ENCODE measurements around the gene FGFR4.
"Not testable (repeated sequence)": the region's sequence is repeated elsewhere in the genome, so short reads cannot be mapped to it uniquely, and the experiment has no call there.

FGFR4 gene

DNA sequence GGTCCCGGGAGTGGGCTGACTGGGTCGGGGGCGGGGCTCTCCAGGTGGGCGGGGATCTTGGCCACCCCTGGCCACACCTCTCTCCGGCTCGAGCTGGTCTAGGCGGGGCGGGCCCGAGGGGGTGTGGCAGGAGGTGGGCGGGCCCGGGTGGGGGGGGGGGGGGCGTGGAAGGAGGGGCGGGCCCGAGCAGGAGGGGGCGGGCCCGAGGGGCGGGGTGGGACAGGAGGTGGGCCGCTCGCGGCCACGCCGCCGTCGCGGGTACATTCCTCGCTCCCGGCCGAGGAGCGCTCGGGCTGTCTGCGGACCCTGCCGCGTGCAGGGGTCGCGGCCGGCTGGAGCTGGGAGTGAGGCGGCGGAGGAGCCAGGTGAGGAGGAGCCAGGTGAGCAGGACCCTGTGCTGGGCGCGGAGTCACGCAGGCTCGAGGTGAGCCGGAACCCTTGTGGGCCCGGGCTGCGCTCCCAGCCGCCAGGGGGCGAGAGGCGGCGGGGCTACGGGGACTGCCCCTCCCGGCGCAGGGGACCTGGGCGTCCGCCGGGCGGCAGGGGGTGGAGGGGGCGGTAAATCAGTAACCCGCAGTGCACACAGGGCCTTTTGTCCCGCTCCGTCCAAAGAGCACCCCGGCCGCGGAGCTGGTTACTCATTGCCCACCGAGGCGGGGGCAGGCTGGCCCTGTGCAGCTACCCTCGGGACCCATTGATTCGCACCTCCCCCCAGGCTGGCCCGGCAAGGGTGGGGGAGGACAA lies at the start of gene FGFR4:
TSS of gene FGFR4 (plus strand) at position 262 of the 744 bp plus-strand sequence. CDS start 2,688 bp downstream, outside the sequence.
- peak; percentile 88 for DNase-seq

DNA sequence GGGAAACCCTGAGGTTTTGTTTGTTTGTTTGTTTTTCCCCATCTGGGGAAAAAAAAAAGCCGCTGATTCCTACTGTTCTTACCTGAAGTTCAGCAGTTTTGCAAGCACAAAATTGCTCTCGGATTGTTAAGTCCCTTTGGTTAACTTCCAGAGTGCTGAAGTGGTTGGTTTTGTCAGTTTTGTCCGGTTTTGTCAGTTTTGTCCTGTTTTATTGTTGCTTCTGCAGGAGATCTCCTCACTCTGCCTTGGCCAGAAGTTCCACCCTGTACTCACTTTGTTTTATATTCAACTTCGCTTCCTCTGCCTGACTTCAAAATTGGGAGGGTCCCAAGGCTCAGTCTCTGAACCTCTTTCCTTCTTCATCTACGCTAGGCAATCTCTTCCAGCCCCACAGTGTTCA lies 49.8 kb upstream of the FGFR4 start:
- DNase-seq, result no peak

DNA sequence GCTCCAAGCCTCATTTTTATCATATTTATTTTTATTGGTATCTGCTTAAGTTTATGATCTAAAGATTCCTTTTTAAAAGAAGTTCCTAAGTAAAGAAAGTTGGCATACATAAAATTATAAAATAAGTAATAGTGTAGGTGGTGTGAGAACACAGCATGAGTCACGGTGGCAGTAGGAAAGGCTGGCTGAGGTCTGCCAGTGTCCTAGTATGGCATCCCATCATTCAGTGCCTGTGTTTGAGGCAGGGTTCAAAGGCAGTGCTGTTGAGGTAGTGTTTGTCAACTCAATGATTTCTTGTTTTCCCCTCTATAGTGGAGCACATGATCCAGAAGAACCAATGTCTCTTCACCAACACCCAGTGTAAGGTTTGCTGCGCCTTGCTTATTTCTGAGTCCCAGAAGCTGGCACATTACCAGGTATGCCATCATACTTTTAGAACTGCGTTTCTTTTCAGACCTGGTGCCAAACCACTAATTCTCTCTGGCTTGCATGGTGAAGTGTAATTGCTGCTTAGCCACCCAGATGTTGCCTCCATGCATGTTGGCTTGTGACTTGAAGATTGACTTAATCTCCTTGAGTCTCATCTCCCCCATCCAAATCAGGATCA lies 45.8 kb upstream of the FGFR4 start:
- no peak for DNase-seq

DNA sequence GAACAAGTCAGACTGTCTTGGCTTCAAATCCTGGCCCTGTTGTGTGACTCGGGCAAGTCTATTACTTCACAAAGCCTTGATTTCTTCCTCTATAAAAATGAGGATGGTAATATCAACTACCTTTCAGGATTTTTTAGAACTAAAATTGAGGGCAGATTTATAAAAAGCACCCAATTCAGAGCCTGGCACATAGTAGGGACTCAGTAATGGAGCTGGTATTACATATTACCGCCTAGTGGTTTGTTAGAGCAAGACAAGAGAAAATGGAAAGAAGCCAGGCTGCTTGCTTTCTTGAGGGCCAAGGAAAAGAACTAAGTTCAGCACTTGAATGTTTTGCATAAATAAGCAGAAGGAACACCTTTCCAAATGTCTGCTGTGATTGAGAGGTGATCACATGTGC lies 44.8 kb upstream of the FGFR4 start:
- no peak for DNase-seq

DNA sequence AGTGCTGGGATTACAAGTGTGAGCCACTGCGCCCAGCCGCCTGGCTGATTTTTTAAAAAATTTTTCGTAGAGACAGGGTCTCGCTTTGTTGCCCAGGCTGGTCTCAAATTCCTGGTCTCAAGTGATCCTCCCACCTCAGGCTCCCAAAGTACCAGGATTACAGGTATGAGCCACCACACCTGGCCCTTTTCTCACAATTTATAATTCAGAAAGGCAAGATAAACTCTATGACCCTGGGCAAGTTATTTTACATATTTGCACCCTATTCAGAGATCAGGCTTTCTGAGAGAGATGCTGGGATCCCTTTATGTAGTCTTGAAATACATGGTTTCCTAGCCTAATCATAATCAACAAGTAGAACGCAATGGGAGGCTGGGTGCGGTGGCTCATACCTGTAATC lies 43.6 kb upstream of the FGFR4 start:
- no peak for DNase-seq

DNA sequence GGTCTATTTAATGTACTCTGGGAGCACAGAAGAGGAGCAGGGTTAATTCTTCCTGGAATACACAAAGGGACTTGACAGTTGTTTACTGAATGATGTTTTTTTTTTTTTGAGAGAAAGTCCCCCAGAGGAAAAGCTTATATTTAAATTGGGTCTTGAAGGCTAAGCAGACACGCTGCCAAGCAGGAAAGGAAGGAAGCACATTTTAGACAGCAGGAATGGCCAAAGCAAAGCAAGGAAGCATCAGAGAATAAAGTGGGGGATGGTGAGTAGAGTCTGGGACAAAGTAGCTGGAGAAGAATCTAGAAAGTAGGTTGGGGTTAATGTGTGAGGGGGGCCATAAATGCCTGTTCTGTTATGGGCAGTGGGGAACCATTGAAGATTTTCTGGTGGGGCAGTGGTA lies 42.8 kb upstream of the FGFR4 start:
- no peak for DNase-seq

DNA sequence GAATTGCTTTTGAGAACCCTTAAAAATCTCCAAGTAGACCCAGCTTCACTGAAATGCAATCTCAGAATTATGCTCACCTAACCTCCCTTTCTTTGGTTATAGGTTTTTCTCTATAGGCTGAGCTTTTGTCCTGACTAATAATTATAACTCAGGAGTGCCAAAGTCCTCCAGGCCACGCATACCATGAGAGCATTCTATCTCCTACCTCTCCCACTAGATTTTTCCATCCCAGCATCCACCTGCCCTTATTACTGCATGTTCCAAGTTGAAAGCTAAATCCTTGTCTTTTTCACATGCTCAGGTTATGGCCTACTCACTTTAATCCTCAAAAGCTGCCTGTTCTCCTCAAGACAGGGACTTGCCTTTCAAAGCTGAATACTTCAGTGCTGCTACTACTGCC lies 42.1 kb upstream of the FGFR4 start:
- no peak for DNase-seq

DNA sequence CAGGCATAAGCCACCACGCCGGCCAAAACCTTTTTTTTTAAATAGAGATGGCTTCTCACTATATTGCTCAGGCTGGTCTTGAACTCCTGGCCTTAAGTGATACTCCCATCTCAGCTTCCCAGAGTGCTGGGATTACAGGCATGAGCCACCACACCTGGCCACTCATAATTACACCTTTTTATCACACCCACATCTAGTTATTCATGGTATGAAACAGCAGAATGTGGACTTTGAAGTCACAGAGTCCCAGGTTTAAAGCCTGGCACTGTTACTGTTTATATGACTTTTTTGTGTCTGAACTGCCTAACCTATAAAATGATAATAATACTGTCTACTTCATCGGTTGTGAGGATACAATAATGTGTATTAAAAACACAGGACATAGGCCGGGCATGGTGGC lies 41.1 kb upstream of the FGFR4 start:
- no peak for DNase-seq

DNA sequence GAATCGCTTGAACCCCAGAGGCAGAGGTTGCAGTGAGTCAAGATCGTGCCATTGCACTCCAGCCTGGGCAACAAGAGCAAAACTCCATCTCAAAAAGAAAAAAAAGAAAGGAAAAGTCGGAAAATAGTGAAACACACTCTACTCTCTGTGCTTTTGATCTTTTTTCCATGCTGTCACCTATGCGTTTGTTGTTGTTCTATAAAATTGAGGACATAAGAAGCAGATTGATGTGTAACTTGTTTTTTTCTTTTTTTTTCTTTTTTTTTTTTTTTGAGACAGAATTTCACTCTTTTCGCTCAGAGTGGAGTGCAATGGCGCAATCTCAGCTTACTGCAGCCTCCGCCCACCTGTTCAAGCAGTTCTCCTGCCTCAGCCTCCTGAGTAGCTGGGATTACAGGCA lies 38.2 kb upstream of the FGFR4 start:
- DNase-seq, result not testable (repeated sequence)

DNA sequence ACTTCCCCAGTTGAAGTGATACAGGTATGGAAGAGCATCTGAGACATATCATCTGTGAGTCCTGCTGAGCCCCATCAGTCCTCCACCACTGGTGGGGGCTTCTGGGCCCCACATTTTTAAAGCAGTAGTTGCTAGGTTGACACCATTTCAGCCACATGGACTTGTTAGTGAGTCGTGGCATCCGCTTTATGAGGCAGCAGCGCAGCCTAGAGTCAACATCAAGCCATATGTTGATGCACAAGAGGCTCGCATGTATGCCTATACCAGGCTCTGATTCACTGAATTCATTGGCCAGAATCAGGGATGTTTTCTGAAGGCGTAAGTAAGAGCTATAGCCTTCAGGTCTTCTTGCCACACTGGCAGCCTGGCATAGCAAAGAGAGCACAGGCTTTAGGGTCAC lies 37.4 kb upstream of the FGFR4 start:
- DNase-seq, result no peak

DNA sequence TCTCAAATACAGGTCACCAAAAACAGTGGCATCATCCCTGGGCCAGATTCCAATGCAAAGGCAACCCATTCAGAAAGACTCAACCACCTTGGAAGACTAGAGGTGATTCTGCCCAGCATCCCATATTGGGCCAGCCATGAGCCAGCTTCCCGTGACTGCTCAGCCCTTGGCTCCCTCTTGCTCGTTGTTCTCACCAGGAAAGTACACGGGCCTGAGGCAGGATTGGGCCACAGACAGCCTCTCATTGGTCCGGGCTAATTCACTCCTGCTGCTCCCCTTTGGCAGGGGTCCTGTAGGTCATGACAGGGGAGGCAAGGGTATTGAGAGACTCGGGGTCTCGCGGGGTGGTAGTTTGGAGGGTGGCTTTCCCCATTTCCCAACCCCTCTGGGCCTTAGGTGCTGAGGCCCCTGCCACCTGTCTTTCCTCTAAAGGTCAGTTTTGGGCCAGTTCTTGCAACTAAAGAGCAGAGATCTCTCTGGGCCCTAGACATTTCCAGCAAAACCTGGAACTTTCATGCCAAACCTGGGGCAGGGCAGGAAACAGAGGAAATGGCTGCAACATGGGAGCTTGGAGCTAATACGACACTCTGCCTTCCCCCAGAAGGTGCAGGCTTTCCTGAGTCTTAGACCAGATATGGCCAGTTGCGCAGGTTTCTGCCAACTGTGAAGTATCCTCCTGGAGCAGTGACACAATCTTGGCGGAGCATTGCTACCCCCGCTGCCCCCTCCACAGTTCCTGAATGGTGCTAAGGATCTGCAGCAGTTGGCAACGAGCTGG lies 22.0 kb upstream of the FGFR4 start:
- DNase-seq, result no peak

DNA sequence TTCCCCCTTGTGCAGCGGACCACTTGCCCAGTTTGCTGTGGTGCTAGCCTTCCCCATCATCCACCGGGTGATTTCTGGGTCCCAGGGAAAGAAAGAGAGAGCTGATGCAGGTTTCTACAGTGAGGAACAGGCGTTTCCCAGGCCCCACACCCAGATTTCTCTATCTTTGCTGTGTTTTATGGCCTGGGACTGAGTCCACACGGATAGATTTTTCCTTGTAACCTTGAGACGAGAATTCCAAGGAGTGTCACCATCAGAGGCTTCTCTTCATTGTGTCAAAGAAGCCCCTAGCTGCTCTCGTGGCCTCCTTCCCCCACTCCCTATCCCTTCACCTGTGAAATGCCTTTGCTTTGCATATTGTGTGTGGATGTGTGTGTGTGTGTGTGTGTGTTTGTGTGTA lies 21.2 kb upstream of the FGFR4 start:
- no peak for DNase-seq

DNA sequence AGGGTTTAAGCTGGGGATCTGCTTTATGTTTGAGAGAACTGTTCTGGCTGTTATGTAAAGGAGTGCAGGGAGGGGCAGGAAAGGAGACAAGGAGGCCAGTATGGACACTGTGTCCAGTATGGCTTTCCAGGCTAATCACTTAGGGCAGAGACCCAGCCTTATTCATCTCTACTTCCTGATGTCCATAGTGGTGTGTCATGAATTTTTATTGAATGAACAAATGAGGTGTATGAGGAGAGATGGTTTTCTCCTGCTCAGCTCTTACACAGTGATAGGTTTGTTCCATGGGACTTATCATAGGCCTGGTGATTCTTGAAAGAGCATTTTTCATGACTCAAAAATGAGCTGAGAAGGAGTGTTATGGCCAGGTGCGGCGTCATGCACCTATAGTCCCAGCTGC lies 20.5 kb upstream of the FGFR4 start:
- no peak for DNase-seq

DNA sequence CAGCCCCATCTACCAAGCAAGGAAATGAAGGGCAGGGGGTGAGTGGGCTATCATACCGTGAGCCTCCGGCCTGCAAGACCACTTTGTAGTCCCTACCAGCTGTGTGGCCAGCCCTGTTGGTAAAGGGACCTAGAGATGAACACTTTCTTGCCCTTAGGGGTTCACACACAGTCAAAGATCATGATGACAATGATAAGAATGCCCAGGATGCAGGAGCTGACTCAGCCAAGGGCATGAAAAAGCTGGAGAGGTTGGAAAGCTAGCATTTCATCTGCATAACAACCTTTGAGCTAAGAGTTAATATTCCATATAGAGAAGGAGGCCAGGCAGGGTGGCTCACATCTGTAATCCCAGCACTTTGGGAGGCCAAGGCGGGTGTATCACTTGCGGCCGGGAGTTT lies 19.2 kb upstream of the FGFR4 start:
- DNase-seq, result no peak

DNA sequence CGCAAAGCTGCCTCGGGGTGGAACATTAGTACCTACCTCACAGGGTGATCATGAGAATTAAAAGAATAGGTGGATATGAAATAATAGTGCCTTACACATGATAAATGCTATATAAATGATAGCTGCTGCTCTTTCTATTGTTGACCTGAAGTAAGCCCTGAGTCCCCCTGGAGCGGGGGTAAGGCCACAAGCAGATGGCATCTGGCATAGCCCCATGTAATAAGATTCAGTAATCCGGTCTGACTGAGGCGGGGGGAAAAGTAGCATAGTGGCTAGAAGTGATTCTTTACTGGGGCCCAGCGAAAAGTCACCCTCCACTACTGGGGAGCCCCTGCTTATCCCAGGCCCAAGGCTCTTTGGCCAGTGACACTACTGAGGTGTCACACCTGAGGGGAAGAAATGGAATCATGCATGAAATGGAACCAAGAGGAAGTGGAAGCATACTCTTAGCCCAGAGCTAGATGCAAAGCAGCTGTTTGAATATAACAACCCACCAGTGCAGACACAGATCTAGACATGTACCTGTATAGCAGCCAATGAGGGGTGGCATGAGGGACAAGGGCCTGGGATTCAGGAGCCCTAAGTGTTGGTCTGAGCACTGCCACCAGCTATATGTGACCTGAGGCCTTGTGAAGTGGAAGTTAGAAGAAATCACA lies 16.1 kb upstream of the FGFR4 start:
- no peak for DNase-seq

DNA sequence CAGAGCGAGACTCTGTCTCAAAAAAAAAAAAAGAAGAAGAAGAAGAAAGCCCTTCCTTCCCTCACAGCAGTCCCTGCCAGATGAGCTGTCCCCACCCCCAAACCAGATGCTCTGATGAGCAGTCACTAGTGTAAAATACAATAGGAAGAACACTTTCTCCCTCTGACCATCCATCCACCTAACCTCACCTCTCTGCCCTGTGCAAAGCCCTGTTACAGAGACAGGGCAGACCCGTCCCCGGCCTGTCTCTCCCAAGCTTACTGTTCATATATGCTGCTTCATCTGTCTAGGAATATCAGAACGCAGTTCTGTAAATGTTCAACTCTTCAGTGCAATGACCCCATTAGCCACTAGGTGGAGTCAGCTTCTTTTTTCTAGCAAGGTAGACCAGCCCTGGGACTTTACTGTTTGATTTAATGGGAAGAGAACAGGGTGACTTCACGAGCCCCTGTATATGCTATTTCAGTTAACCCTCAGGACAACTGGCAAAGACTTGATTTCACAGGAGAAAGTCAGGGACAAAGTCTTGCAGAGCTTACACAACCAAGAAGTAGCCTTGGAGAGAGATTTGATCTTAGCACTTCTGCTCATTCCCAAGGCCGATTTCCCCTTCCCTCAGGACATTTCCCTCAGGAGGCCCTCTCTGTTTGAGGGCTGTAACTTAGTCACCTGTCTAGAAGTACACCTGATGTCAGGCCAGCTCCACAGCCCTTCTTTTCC lies 14.9 kb upstream of the FGFR4 start:
- DNase-seq, result peak; percentile 69

DNA sequence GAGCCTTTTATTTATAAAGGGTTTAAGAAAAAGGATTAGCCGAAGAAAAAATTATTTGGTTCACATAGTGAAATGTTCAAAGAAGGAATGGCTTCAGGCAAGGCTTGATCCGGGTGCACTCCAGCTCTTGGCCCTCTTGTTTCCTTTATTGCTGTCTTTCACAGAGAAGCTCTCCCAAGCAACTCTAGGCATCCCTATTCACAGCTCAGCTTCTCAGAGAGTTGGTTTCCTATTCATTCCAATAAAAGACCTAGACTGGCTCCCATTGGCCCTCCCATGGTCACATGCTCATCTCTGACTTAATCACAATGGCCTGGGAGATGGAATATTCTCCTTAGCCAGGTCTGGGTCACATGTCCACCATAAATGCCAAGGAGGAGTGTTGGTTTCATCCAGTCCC lies 9.4 kb upstream of the FGFR4 start:
- no peak for DNase-seq

DNA sequence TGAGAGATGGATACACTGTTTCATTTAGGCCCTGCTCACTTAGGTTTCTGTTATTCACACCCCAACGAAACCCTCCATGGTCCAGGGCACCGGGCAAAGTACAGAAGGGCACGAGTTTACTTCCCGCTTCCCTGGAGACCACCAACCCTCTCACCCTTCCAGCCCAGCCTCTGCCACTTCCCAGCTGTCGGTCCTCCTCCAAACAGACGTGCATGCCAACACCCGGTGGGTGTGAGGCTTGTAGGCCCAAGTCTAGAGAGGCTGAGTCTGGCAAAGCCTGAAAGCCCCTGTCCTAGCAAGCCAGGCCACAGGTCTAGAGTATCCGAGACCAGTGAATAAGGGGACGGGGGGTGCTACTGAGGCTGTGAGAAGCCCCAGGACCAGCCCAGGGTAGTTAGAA lies 7.1 kb upstream of the FGFR4 start:
- DNase-seq, result no peak

DNA sequence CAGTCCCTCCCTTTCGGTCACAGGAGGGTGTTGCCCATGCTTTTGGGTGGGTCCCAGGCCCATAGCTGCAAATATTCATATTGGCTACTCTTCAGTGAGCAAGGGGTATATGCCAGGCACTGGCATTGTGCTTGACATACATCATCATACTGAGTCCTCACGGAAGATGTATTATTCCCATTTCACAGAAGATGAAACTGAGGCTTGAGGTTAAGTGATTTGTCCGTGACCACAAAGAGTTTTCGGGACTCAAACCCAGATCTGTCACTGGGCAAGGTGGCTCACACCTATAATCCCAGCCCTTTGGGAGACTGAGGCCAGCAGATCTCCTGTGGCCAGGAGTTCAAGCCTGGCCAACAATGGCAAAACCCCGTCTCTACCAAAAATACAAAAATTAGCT lies 6.5 kb upstream of the FGFR4 start:
- DNase-seq, result no peak

DNA sequence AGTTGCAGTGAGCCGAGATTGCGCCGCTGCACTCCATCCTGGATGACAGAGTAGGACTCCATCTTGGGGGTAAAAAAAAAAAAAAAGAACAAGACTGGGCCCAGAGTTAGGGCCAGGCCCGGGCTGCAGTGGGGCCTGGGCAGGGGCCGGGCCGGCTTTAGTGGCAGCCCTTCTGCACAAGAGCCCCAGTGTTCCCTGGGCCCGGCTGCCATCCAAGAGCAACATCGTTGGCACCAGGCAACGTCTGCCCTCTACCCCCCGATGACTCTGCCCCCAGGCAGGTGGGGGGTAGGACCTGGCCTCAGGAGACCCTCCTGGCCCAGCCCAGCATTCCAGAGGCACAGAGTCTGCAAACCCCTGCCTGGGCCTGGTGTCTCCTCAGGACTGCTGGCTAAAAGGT lies 4.9 kb upstream of the FGFR4 start:
- no peak for DNase-seq

DNA sequence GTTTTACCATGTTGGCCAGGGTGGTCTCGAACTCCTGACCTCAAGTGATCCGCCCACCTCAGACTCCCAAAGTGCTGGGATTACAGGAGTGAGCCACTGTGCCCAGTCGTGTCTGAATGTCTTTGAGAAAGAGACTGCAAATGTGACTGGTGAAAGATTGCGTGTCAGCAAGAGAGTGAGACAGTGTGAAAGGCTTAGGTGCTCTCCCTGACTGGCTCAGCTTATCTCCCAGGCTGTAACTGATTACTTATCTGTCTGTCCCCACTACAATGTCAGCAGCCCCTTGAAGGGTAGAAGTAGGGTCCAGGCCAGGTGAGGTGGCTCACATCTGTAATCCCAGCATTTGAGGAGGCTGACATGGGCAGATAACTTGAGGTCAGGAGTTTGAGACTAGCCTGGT lies 3.4 kb upstream of the FGFR4 start:
- DNase-seq, result no peak

DNA sequence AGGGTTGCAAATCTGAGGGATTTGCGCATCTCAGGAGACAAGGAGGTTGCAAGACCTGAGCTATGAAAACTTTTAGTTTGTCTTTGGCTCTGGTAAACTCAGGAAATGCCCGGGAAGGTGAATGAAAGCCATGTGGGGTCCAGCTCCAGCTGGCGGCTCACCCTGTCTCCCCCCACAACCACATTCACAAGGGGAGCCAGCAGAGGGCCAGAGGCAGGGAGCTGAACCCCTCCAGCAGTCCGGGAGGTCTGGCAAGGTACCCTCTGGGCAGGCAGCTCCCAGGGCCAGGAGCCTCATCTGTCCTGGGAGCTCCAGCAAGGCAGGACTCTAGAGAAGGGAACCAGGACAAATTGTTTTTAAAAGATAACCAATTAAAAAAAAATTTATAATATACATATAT lies 2.5 kb upstream of the FGFR4 start:
- no peak for DNase-seq

Measured in left hindlimb (tissue), 1 donor.